Measurements from ENCODE around the gene PKIG. TPM values are rescaled to one million over a fixed set of nuclear protein-coding genes. Genes with fewer than 3 reads are reported as not detected.

Gene PKIG
- 35.0 to 40.5 TPM (median 37.0 TPM) in 5 replicates for total RNA-seq (2022; extraction: Qiagen RNA extraction; ENCODE audit: low read depth)

DNA sequence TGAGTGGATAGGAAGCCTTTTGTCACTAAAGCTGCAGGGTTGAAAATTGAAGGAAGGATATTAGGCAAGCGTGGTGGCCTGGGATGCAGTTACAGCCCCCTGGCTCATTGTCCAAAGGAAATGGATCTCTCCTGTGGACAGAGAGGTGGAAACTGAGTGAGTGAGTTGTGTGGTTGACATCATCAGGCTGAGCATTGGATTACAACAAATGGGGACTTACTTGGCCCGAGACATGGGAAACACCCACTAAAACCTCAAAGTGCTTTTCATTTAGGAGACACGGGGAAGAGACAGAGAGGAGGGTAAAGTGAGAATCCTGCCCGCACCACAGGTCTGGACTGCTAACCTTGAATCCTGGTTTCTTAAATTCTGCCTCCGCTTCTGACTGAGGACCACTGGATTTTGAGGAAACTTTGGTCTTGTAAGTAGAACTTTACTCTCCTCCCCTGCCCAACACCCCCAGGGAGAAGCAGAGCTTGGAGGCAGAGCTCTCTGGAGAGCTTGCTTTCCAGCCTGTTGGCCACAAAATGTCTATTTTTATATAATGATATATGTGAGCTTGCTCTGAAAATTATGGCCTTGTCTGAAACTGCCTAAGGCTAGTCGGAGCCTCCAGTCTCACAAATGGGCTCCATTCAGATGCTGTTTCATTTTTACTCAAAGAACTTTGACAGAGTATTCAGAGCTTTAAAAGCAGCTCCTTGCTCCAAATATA is at the start of gene PKIG:
Gene PKIG (plus strand): TSS at position 269 of the 715 bp plus-strand sequence. CDS start 31,978 bp downstream, outside the sequence.

DNA sequence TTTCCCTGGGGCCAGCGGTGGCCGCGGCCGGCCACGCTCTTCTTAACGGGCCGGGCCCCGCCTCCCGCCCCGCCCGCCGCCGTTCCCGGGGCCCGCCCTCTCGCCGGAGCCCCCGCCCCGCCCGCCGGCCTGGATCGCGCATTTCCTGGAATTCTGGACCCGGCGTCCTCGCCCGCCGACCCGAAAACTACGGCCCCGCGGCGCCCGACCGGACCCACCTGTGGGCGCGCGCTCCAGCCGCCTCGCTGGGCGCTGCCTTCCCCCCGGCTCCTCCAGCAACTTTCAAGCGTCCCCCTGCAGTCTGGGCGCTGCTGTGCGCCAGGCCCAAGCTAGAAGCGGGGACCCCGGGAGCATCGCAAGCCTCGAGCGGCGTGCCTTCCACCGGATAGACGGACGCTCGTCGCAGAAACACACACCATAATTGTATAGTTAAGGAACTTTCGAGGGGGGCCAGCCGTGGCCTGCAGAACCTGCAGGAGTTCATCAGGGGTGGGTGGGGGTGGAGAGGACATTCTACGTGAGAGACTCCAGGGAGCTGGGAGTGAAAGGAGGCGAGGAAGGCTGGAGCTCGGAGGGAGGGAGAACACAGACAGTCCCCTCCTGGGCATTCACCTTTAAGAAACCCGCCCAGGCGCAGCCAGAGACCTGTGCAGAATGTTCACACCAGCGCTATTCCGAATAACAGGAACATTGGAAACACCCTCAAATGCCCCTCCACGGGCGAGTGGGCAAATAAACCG is 69.5 kb downstream of the PKIG start, which contains the start of gene ADA:
Gene ADA (minus strand): TSS at position 16 of the 740 bp plus-strand sequence. CDS start 92 bp downstream, outside the sequence.

Other genes starting within 250 kb of the PKIG start
- gene R3HDML, start 245.5 kb upstream of the PKIG start, total RNA-seq (2022; extraction: Qiagen RNA extraction; ENCODE audit: low read depth): 0.13 to 0.55 TPM (median 0.23 TPM) in 5 replicates
- 14.3 to 16.7 TPM (median 15.4 TPM) in 5 replicates for gene HNF4A, start 226.9 kb upstream of the PKIG start, total RNA-seq (2022; extraction: Qiagen RNA extraction; ENCODE audit: low read depth)
- gene TTPAL, start 106.7 kb upstream of the PKIG start, total RNA-seq (2022; extraction: Qiagen RNA extraction; ENCODE audit: low read depth): 13.3 to 18.3 TPM (median 14.4 TPM) in 5 replicates
- gene SERINC3, start 60.5 kb upstream of the PKIG start, total RNA-seq (2022; extraction: Qiagen RNA extraction; ENCODE audit: low read depth): 78.8 to 92.6 TPM (median 91.2 TPM) in 5 replicates
- 51.9 to 61.9 TPM (median 54.7 TPM) in 5 replicates for gene ADA, start 69.1 kb downstream of the PKIG start, total RNA-seq (2022; extraction: Qiagen RNA extraction; ENCODE audit: low read depth)
- gene CCN5, start 132.8 kb downstream of the PKIG start, total RNA-seq (2022; extraction: Qiagen RNA extraction; ENCODE audit: low read depth): 24.1 to 33.0 TPM (median 26.6 TPM) in 5 replicates
- gene KCNK15, start 163.3 kb downstream of the PKIG start, total RNA-seq (2022; extraction: Qiagen RNA extraction; ENCODE audit: low read depth): 0.57 to 0.85 TPM (median 0.69 TPM) in 5 replicates
- gene RIMS4, start 228.0 kb downstream of the PKIG start, total RNA-seq (2022; extraction: Qiagen RNA extraction; ENCODE audit: low read depth): 1.2 to 1.9 TPM (median 1.6 TPM) in 5 replicates